ENCODE data around the gene PARD3B. TPM values are rescaled to one million over a fixed set of nuclear protein-coding genes. Genes with fewer than 3 reads are reported as not detected.

Gene PARD3B
- total RNA-seq, 4 donors from 2014 or later = 21.8 to 85.6 (median 36.1) TPM

DNA sequence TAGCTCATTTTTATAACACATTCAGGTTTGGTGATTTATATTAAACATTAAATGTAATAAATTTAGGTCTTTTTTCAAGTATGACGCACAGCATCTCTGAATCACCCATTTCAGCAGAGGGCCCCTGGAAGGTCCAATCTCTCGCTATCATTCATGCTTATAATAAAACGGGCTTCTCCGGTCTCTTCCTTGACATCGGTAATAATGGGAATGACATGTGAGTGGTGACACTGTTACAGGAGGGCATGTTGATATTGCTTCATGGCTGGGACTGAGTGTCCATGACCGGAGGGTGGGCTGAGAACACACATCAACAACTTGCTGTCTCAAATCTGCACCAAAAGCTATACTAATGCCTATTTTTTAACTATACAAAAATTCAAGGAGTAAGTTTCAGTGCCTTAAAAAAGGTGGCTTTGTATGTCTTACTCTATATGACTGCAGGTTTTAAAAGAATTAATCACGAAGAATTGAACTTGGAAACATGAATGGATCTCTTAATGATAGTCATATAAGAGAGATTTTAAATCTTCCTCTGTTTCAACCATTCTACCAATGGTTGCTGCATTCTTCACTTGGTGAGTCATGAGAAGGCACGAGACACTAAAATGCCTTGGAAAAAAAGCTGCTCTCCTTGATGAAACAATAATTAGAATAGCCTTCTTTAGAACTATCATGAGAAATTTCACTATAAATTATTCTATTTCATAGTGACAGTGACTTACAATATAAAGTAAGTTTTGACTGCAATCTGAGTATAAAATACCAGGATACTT is 1035.1 kb downstream of the PARD3B start:
- TF ChIP-seq POLR2A (IDR thresholded peaks at IDR 0.05) = no peak
- TF ChIP-seq, protein P1, sequence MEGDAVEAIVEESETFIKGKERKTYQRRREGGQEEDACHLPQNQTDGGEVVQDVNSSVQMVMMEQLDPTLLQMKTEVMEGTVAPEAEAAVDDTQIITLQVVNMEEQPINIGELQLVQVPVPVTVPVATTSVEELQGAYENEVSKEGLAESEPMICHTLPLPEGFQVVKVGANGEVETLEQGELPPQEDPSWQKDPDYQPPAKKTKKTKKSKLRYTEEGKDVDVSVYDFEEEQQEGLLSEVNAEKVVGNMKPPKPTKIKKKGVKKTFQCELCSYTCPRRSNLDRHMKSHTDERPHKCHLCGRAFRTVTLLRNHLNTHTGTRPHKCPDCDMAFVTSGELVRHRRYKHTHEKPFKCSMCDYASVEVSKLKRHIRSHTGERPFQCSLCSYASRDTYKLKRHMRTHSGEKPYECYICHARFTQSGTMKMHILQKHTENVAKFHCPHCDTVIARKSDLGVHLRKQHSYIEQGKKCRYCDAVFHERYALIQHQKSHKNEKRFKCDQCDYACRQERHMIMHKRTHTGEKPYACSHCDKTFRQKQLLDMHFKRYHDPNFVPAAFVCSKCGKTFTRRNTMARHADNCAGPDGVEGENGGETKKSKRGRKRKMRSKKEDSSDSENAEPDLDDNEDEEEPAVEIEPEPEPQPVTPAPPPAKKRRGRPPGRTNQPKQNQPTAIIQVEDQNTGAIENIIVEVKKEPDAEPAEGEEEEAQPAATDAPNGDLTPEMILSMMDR (IDR thresholded peaks at IDR 0.05) = no peak
- Histone ChIP-seq H3K4me1 (no peaks in the 10 kb centered on the region), H3K27ac (peak overlapping the region in 1 of 2 donors; percentile 65), H3K27me3 (no peaks in the 10 kb centered on the region), H3K36me3 (no peaks in the 10 kb centered on the region), H3K4me3 (no peak overlapping the region), H3K9me3 (no peaks in the 10 kb centered on the region)
- intact Hi-C loops (cut with DNase I; ENCODE audit: low total_unique reads) = no loop called here
- DNase-seq = no peak

DNA sequence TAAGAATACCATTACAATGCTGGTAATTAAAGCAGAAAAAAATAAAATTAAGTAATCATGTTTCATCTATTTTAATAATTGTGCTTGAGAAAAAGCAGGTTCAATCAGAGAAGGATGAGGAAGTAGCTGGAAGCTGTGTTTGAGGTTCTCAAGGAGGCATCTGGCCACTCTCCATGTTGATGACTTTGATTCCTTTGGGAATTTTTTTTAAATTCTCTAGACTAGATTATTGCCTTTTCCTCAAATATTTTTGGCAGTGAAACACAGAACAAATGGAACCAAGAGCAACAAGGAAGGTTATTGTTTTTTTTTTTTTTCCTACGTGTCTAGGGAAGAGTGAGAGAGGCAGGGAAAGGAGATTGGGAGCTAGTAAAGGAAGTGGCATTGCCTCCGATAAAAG is 1037.1 kb downstream of the PARD3B start:
- Histone ChIP-seq H3K27me3 (no peaks in the 10 kb centered on the region), H3K27ac (no peak overlapping the region)
- TF ChIP-seq, protein P1 (IDR thresholded peaks at IDR 0.05) = no peak
- TF ChIP-seq POLR2A (IDR thresholded peaks at IDR 0.05) = no peak

DNA sequence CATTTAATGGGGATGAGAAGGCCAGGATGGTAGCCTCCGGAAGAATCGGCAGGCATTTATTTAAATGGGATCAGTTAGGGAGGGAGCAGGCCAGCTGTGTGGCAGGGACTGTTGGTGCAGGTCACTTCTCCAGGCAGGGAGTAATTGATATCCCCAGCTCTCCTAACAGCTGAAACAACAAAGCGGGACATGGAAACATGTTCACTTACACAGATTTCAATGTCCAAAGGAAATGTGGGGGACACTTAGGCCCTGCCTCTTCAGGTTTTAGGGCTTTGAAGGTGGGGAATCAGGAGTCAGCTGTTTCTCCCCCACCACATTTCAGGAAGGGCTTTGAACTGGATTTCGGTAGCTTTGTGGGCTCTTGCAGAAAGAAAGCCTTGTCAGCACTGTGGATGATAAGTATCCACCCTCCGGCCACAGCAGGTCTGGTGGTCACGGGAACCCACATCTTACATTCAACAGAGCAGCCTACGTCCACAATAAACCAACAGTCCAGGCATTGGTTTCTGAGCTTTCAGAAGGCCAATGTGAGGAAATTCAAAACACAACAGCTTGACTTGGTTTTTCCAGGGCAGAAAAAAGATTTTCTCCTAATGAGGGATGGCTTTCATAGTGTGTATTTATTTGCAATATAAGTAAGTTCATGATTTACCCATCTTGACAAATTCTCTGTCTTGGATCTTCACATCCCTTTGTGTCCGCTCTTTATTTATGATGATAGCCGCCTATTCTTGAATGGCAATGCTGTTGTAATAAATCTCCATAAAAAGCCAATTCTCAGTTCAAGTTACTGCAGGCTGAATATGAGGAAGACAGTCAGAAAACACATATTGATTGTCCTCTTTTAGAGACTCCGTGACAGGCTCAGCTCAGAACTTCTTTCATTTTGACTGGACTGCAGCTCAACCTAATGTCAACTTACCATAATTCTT is 1040.4 kb downstream of the PARD3B start:
- H3K4me3 ChIP-seq = no peak overlapping the region
- no peaks in the 10 kb centered on the region for H3K9me3 ChIP-seq
- H3K27me3 ChIP-seq = no peaks in the 10 kb centered on the region
- no peak overlapping the region for H3K27ac ChIP-seq
- H3K4me1 ChIP-seq = no peaks in the 10 kb centered on the region
- intact Hi-C loops (cut with DNase I; ENCODE audit: low total_unique reads) = no loop called here
- no peak for TF ChIP-seq POLR2A (IDR thresholded peaks at IDR 0.05)
- TF ChIP-seq, protein P1 (IDR thresholded peaks at IDR 0.05) = no peak
- no peak for DNase-seq
- no peaks in the 10 kb centered on the region for H3K36me3 ChIP-seq

More for the DNA sequence above, 1037.1 kb downstream of the PARD3B start:
- no peaks in the 10 kb centered on the region for H3K9me3 ChIP-seq
- H3K36me3 ChIP-seq = no peaks in the 10 kb centered on the region
- H3K4me1 ChIP-seq = no peaks in the 10 kb centered on the region
- intact Hi-C loops (cut with DNase I; ENCODE audit: low total_unique reads) = no loop called here
- no peak for DNase-seq
- H3K4me3 ChIP-seq = no peak overlapping the region

DNA sequence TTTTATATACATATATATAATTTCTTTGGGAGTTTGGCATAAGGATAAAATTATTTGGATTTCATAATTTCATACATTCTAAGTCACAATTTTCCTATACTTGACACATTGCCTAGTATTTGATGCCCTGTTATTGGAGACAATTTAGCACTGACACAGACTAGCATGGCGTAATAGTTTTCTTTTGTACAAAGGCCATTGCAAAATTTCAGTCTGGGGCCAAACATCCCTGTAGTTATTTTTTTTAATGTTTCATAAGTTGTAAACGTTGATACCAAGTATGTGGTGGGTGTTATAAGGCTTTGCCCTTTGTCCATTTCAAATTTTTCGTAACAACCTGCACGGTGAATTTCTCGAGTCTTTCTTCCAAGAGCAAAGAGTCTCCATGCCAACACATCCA is 1041.4 kb downstream of the PARD3B start:
- no peaks in the 10 kb centered on the region for H3K9me3 ChIP-seq
- TF ChIP-seq, protein P1 (IDR thresholded peaks at IDR 0.05) = no peak
- no peak for TF ChIP-seq POLR2A (IDR thresholded peaks at IDR 0.05)
- DNase-seq = no peak
- H3K36me3 ChIP-seq = no peaks in the 10 kb centered on the region
- intact Hi-C loops (cut with DNase I; ENCODE audit: low total_unique reads) = no loop called here
- no peaks in the 10 kb centered on the region for H3K4me1 ChIP-seq
- H3K27ac ChIP-seq = no peak overlapping the region
- H3K4me3 ChIP-seq = no peak overlapping the region
- no peaks in the 10 kb centered on the region for H3K27me3 ChIP-seq

DNA sequence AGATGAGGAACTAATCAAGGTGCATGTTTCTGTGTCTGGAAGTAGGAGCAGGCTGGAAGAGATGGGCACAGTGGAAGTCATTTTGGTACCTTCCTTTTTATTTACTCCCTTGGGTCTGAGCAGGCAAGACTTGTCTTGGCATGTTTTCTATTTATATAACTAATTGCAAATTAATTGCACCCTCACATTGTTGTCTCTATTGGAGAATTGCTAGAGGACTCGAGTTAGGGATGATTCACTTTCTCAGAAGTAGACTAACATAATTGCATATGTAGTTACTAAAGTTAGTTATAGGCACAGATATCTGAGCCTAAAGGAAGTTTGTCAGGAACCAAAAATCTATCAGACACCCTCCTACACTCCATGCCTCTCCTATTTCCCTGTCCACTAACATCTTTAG is 1044.2 kb downstream of the PARD3B start:
- Histone ChIP-seq H3K9me3 (no peaks in the 10 kb centered on the region), H3K4me1 (no peaks in the 10 kb centered on the region), H3K4me3 (no peak overlapping the region), H3K36me3 (no peaks in the 10 kb centered on the region), H3K27ac (no peak overlapping the region), H3K27me3 (no peaks in the 10 kb centered on the region)
- no peak for DNase-seq
- intact Hi-C loops (cut with DNase I; ENCODE audit: low total_unique reads) = no loop called here
- TF ChIP-seq, protein P1 (IDR thresholded peaks at IDR 0.05) = no peak
- TF ChIP-seq POLR2A (IDR thresholded peaks at IDR 0.05) = no peak
